ENCODE results near the gene DZIP1. TPM values are rescaled to one million over a fixed set of nuclear protein-coding genes. Genes with fewer than 3 reads are reported as not detected.

The DZIP1 gene
- total and polyA plus RNA-seq, 7 experiments from 2014 or later, result not detected

- ATAC-seq (no peak), DNase-seq (no peak)
- Mint-ChIP-seq H3K4me1 (peaks cover 0 to 1% (median 0%) of the 10 kb centered on the region in 7 donors), H3K4me3 (no peak overlapping the region), H3K9me3 (peaks cover 0 to 2% (median 0%) of the 10 kb centered on the region in 11 donors), H3K36me3 (no peaks in the 10 kb centered on the region), H3K27me3 (peaks cover 0 to 22% (median 4%) of the 10 kb centered on the region in 5 donors), H3K27ac (no peak overlapping the region)
- H3K4me3 ChIP-seq (ENCODE audit: low read length), result no peak overlapping the region
- no peak overlapping the region for H3K27ac ChIP-seq (ENCODE audit: low read depth, low read length)
- H3K36me3 ChIP-seq (ENCODE audit: control insufficient read depth in 2 of 3, insufficient read depth in 3 of 3, low read length in 3 of 3), result no peaks in the 10 kb centered on the region
- CTCF ChIA-PET, result no interaction called here
- no peaks in the 10 kb centered on the region for H3K27me3 ChIP-seq (ENCODE audit: control insufficient read depth in 2 of 2, insufficient read depth in 2 of 2, low read length in 2 of 2)
- no peaks in the 10 kb centered on the region for H3K4me1 ChIP-seq (ENCODE audit: control insufficient read depth in 2 of 2, insufficient read depth in 2 of 2, low read length in 2 of 2)
- intact Hi-C loops (cut with micrococcal nuclease), result no loop called here
- H3K9me3 ChIP-seq (ENCODE audit: control insufficient read depth in 2 of 3, low read length in 3 of 3), result no peaks in the 10 kb centered on the region
- POLR2A ChIA-PET, result no interaction called here
Observed at GRCh38 chr13:95614641-95615245, 29.8 kb downstream of the DZIP1 start.

- Histone ChIP-seq H3K27ac (ENCODE audit: low read depth, low read length) (no peak overlapping the region), H3K4me1 (ENCODE audit: control insufficient read depth in 2 of 2, insufficient read depth in 2 of 2, low read length in 2 of 2) (no peaks in the 10 kb centered on the region), H3K4me3 (ENCODE audit: low read length) (no peak overlapping the region), H3K9me3 (ENCODE audit: control insufficient read depth in 2 of 3, low read length in 3 of 3) (no peaks in the 10 kb centered on the region), H3K36me3 (ENCODE audit: control insufficient read depth in 2 of 3, insufficient read depth in 3 of 3, low read length in 3 of 3) (no peaks in the 10 kb centered on the region), H3K27me3 (ENCODE audit: control insufficient read depth in 2 of 2, insufficient read depth in 2 of 2, low read length in 2 of 2) (no peaks in the 10 kb centered on the region)
- no peak for DNase-seq
- intact Hi-C loops (cut with micrococcal nuclease), result no loop called here
- Mint-ChIP-seq H3K27ac (no peak overlapping the region), H3K36me3 (no peaks in the 10 kb centered on the region), H3K4me1 (peaks cover 0 to 1% (median 0%) of the 10 kb centered on the region in 7 donors), H3K4me3 (no peak overlapping the region), H3K9me3 (no peaks in the 10 kb centered on the region), H3K27me3 (peaks cover 6 to 19% (median 8%) of the 10 kb centered on the region in 5 donors)
- ChIA-PET CTCF (no interaction called here), POLR2A (no interaction called here)
- no peak for ATAC-seq
Observed at GRCh38 chr13:95608640-95609323, 35.7 kb downstream of the DZIP1 start.

GRCh38 chr13:95607366-95607765, 37.1 kb downstream of the DZIP1 start:
- intact Hi-C loops (cut with micrococcal nuclease), result no loop called here
- DNase-seq (no peak), ATAC-seq (no peak)
- peaks cover 0 to 1% (median 0%) of the 10 kb centered on the region in 7 donors for H3K4me1 Mint-ChIP-seq
- H3K27me3 Mint-ChIP-seq, result peaks cover 7 to 11% (median 10%) of the 10 kb centered on the region in 5 donors
- Histone ChIP-seq H3K36me3 (ENCODE audit: control insufficient read depth in 2 of 3, insufficient read depth in 3 of 3, low read length in 3 of 3) (no peaks in the 10 kb centered on the region), H3K4me3 (ENCODE audit: low read length) (no peak overlapping the region), H3K27me3 (ENCODE audit: control insufficient read depth in 2 of 2, insufficient read depth in 2 of 2, low read length in 2 of 2) (no peaks in the 10 kb centered on the region), H3K4me1 (ENCODE audit: control insufficient read depth in 2 of 2, insufficient read depth in 2 of 2, low read length in 2 of 2) (no peaks in the 10 kb centered on the region), H3K9me3 (ENCODE audit: control insufficient read depth in 2 of 3, low read length in 3 of 3) (no peaks in the 10 kb centered on the region), H3K27ac (ENCODE audit: low read depth, low read length) (no peak overlapping the region)
- no peaks in the 10 kb centered on the region for H3K9me3 Mint-ChIP-seq
- H3K4me3 Mint-ChIP-seq, result no peak overlapping the region
- ChIA-PET CTCF (no interaction called here), POLR2A (no interaction called here)
- H3K27ac Mint-ChIP-seq, result no peak overlapping the region
- no peaks in the 10 kb centered on the region for H3K36me3 Mint-ChIP-seq

GRCh38 chr13:95605448-95606125, 38.9 kb downstream of the DZIP1 start:
- ATAC-seq (no peak), DNase-seq (no peak)
- Histone ChIP-seq H3K27ac (ENCODE audit: low read depth, low read length) (no peak overlapping the region), H3K4me1 (ENCODE audit: control insufficient read depth in 2 of 2, insufficient read depth in 2 of 2, low read length in 2 of 2) (no peaks in the 10 kb centered on the region), H3K9me3 (ENCODE audit: control insufficient read depth in 2 of 3, low read length in 3 of 3) (no peaks in the 10 kb centered on the region), H3K4me3 (ENCODE audit: low read length) (no peak overlapping the region), H3K36me3 (ENCODE audit: control insufficient read depth in 2 of 3, insufficient read depth in 3 of 3, low read length in 3 of 3) (no peaks in the 10 kb centered on the region), H3K27me3 (ENCODE audit: control insufficient read depth in 2 of 2, insufficient read depth in 2 of 2, low read length in 2 of 2) (no peaks in the 10 kb centered on the region)
- ChIA-PET POLR2A (no interaction called here), CTCF (no interaction called here)
- Mint-ChIP-seq H3K9me3 (no peaks in the 10 kb centered on the region), H3K27me3 (peaks cover 10 to 27% (median 15%) of the 10 kb centered on the region in 5 donors), H3K36me3 (no peaks in the 10 kb centered on the region), H3K4me1 (peaks cover 0 to 1% (median 0%) of the 10 kb centered on the region in 7 donors), H3K27ac (no peak overlapping the region), H3K4me3 (no peak overlapping the region)
- intact Hi-C loops (cut with micrococcal nuclease), result no loop called here

- POLR2A ChIA-PET, result no interaction called here
- intact Hi-C loops (cut with micrococcal nuclease), result no loop called here
- no peak for ATAC-seq
- no peaks in the 10 kb centered on the region for H3K36me3 Mint-ChIP-seq
- no peak overlapping the region for H3K4me3 Mint-ChIP-seq
- CTCF ChIA-PET, result no interaction called here
- no peaks in the 10 kb centered on the region for H3K9me3 ChIP-seq (ENCODE audit: control insufficient read depth in 2 of 3, low read length in 3 of 3)
- peaks cover 10 to 35% (median 17%) of the 10 kb centered on the region in 5 donors for H3K27me3 Mint-ChIP-seq
- no peak overlapping the region for H3K27ac ChIP-seq (ENCODE audit: low read depth, low read length)
- no peaks in the 10 kb centered on the region for H3K4me1 ChIP-seq (ENCODE audit: control insufficient read depth in 2 of 2, insufficient read depth in 2 of 2, low read length in 2 of 2)
- no peaks in the 10 kb centered on the region for H3K9me3 Mint-ChIP-seq
- DNase-seq, result no peak
- H3K27me3 ChIP-seq (ENCODE audit: control insufficient read depth in 2 of 2, insufficient read depth in 2 of 2, low read length in 2 of 2), result no peaks in the 10 kb centered on the region
- no peaks in the 10 kb centered on the region for H3K36me3 ChIP-seq (ENCODE audit: control insufficient read depth in 2 of 3, insufficient read depth in 3 of 3, low read length in 3 of 3)
- no peaks in the 10 kb centered on the region for H3K4me1 Mint-ChIP-seq
- H3K4me3 ChIP-seq (ENCODE audit: low read length), result no peak overlapping the region
- H3K27ac Mint-ChIP-seq, result no peak overlapping the region
Observed at GRCh38 chr13:95604556-95604915, 40.0 kb downstream of the DZIP1 start.

- ATAC-seq, result no peak
- Histone ChIP-seq H3K4me3 (ENCODE audit: low read length) (no peak overlapping the region), H3K4me1 (ENCODE audit: control insufficient read depth in 2 of 2, insufficient read depth in 2 of 2, low read length in 2 of 2) (no peaks in the 10 kb centered on the region), H3K9me3 (ENCODE audit: control insufficient read depth in 2 of 3, low read length in 3 of 3) (no peaks in the 10 kb centered on the region), H3K27ac (ENCODE audit: low read depth, low read length) (no peak overlapping the region), H3K36me3 (ENCODE audit: control insufficient read depth in 2 of 3, insufficient read depth in 3 of 3, low read length in 3 of 3) (no peaks in the 10 kb centered on the region), H3K27me3 (ENCODE audit: control insufficient read depth in 2 of 2, insufficient read depth in 2 of 2, low read length in 2 of 2) (no peaks in the 10 kb centered on the region)
- DNase-seq, result no peak
- H3K9me3 Mint-ChIP-seq, result no peaks in the 10 kb centered on the region
- intact Hi-C loops (cut with micrococcal nuclease), result no loop called here
- no peak overlapping the region for H3K4me3 Mint-ChIP-seq
- no peaks in the 10 kb centered on the region for H3K36me3 Mint-ChIP-seq
- POLR2A ChIA-PET, result no interaction called here
- peaks cover 13 to 40% (median 18%) of the 10 kb centered on the region in 5 donors for H3K27me3 Mint-ChIP-seq
- no peak overlapping the region for H3K27ac Mint-ChIP-seq
- no peaks in the 10 kb centered on the region for H3K4me1 Mint-ChIP-seq
- CTCF ChIA-PET, result no interaction called here
Observed at GRCh38 chr13:95603887-95604555, 40.5 kb downstream of the DZIP1 start.

Measured in naive thymus-derived CD4-positive, alpha-beta T cell (primary cell).